ENCODE results near the gene MIOX.
"Not testable (repeated sequence)": the region's sequence is repeated elsewhere in the genome, so short reads cannot be mapped to it uniquely, and the experiment has no call there.

Gene MIOX

GRCh38 chr22:50517495-50518260 is 31.0 kb downstream of the MIOX start:
- no peak overlapping the region for H3K4me3 ChIP-seq (replicated peaks; ENCODE audit: low read depth, low read length)
- no peak for DNase-seq (ENCODE audit: extremely low read depth, low read depth)
- TF ChIP-seq CTCF (IDR thresholded peaks at IDR 0.05; ENCODE audit: low read depth, low read length, missing control alignments): no peak

- no peak for TF ChIP-seq CTCF (IDR thresholded peaks at IDR 0.05; ENCODE audit: low read depth, low read length, missing control alignments)
- H3K4me3 ChIP-seq (replicated peaks; ENCODE audit: low read depth, low read length): no peak overlapping the region
- no peak for DNase-seq (ENCODE audit: extremely low read depth, low read depth)
These were observed 31.9 kb downstream of the MIOX start for GRCh38 chr22:50518606-50519005.

- no peak overlapping the region for H3K4me3 ChIP-seq (replicated peaks; ENCODE audit: low read depth, low read length)
- DNase-seq (ENCODE audit: extremely low read depth, low read depth): no peak
- TF ChIP-seq CTCF (IDR thresholded peaks at IDR 0.05; ENCODE audit: low read depth, low read length, missing control alignments): no peak
These were observed 32.5 kb downstream of the MIOX start for GRCh38 chr22:50519151-50519550.

GRCh38 chr22:50520184-50520583 is 33.5 kb downstream of the MIOX start:
- DNase-seq (ENCODE audit: extremely low read depth, low read depth); H3K4me3 ChIP-seq (replicated peaks; ENCODE audit: low read depth, low read length): not testable (repeated sequence)

- H3K4me3 ChIP-seq (replicated peaks; ENCODE audit: low read depth, low read length): no peak overlapping the region
- no peak for TF ChIP-seq CTCF (IDR thresholded peaks at IDR 0.05; ENCODE audit: low read depth, low read length, missing control alignments)
- DNase-seq (ENCODE audit: extremely low read depth, low read depth): no peak
These were observed 34.3 kb downstream of the MIOX start for GRCh38 chr22:50520826-50521453.

GRCh38 chr22:50521710-50522109 is 35.1 kb downstream of the MIOX start:
- no peak overlapping the region for H3K4me3 ChIP-seq (replicated peaks; ENCODE audit: low read depth, low read length)
- DNase-seq (ENCODE audit: extremely low read depth, low read depth): no peak
- TF ChIP-seq CTCF (IDR thresholded peaks at IDR 0.05; ENCODE audit: low read depth, low read length, missing control alignments): no peak

- H3K4me3 ChIP-seq (replicated peaks; ENCODE audit: low read depth, low read length): no peak overlapping the region
- DNase-seq (ENCODE audit: extremely low read depth, low read depth): no peak
- no peak for TF ChIP-seq CTCF (IDR thresholded peaks at IDR 0.05; ENCODE audit: low read depth, low read length, missing control alignments)
These were observed 35.6 kb downstream of the MIOX start for GRCh38 chr22:50522208-50522805.

Data from HFF-Myc (cell line).